ENCODE measurements around the gene UTRN.

UTRN gene

GRCh38 chr6:144314003-144314485, 28.9 kb downstream of the UTRN start:
- no peak for DNase-seq (ENCODE audit: low read depth)

GRCh38 chr6:144314562-144314961, 29.4 kb downstream of the UTRN start:
- no peak for DNase-seq (ENCODE audit: low read depth)

GRCh38 chr6:144315226-144315980, 30.3 kb downstream of the UTRN start:
- DNase-seq (ENCODE audit: low read depth) = no peak

- DNase-seq (ENCODE audit: low read depth) = no peak
Observed at GRCh38 chr6:144315981-144316861, 31.1 kb downstream of the UTRN start.

GRCh38 chr6:144316862-144317195, 31.7 kb downstream of the UTRN start:
- DNase-seq (ENCODE audit: low read depth) = no peak

- no peak for DNase-seq (ENCODE audit: low read depth)
Observed at GRCh38 chr6:144317736-144318135, 32.6 kb downstream of the UTRN start.

GRCh38 chr6:144319211-144319610, 34.1 kb downstream of the UTRN start:
- DNase-seq (ENCODE audit: low read depth) = no peak

- no peak for DNase-seq (ENCODE audit: low read depth)
Observed at GRCh38 chr6:144320741-144321140, 35.6 kb downstream of the UTRN start.

GRCh38 chr6:144321839-144322591, 36.9 kb downstream of the UTRN start:
- no peak for DNase-seq (ENCODE audit: low read depth)

GRCh38 chr6:144325232-144325631, 40.1 kb downstream of the UTRN start:
- DNase-seq (ENCODE audit: low read depth) = no peak

- no peak for DNase-seq (ENCODE audit: low read depth)
Observed at GRCh38 chr6:144326393-144326792, 41.3 kb downstream of the UTRN start.

- DNase-seq (ENCODE audit: low read depth) = no peak
Observed at GRCh38 chr6:144327081-144327480, 41.9 kb downstream of the UTRN start.

- DNase-seq (ENCODE audit: low read depth) = no peak
Observed at GRCh38 chr6:144330017-144330987, 45.2 kb downstream of the UTRN start.

GRCh38 chr6:144331491-144331969, 46.4 kb downstream of the UTRN start:
- no peak for DNase-seq (ENCODE audit: low read depth)

GRCh38 chr6:144332177-144332576, 47.0 kb downstream of the UTRN start:
- no peak for DNase-seq (ENCODE audit: low read depth)

- peak; percentile 62 for DNase-seq (ENCODE audit: low read depth)
Observed at GRCh38 chr6:144334150-144334708, 49.1 kb downstream of the UTRN start.

Measured in T follicular helper cell (primary cell).